Activated B cell treated with CpG ODN at 0.5 μM for 24 hours (primary cell): Measurements from ENCODE around the gene DSP. TPM values are rescaled to one million over a fixed set of nuclear protein-coding genes. Genes with fewer than 3 reads are reported as not detected.

Source experiments
- ATAC-seq: fragments of 200-7000 bp; cut with Tn5 transposase; one replicate; pipeline ENCODE4 v1.10.0; 2021; ENCODE audit warnings: low read depth, mild to moderate bottlenecking, moderate library complexity
- CTCF ChIA-PET: fragments of 350-600 bp; sonication (Branson Sonifier 250); formaldehyde crosslinking; loops from one replicate; lab custom pipeline; 2021; ENCODE audit warnings: antibody characterized with exemption; lab: Charles Lee
- POLR2A ChIA-PET: fragments of 350-600 bp; sonication (Branson Sonifier 250); formaldehyde crosslinking; loops from one replicate; lab custom pipeline; 2021; ENCODE audit warnings: antibody characterized with exemption; lab: Charles Lee
- DNase-seq: peaks from one replicate; pipeline ENCODE4 v3.0.0; 2022
- H3K27ac Mint-ChIP-seq: one replicate; pipeline ENCODE4 v1.8.0; 2020; ENCODE audit warnings: mixed read lengths
- H3K27me3 Mint-ChIP-seq: one replicate; pipeline ENCODE4 v1.8.0; 2021; ENCODE audit warnings: mixed read lengths
- H3K36me3 Mint-ChIP-seq: one replicate; pipeline ENCODE4 v1.8.0; 2021; ENCODE audit warnings: low read depth, mixed read lengths
- H3K4me1 Mint-ChIP-seq: one replicate; pipeline ENCODE4 v1.8.0; 2021; ENCODE audit warnings: mixed read lengths
- H3K4me3 Mint-ChIP-seq: one replicate; pipeline ENCODE4 v1.8.0; 2020; ENCODE audit warnings: mild to moderate bottlenecking, mixed read lengths
- H3K9me3 Mint-ChIP-seq: one replicate; pipeline ENCODE4 v1.8.0; 2020; ENCODE audit warnings: mixed read lengths
- CTCF ChIP-seq: fragments of 200-600 bp; IDR thresholded peaks from one replicate; pipeline ENCODE4 v1.8.0; 2022; ENCODE audit warnings: antibody characterized with exemption, mild to moderate bottlenecking
- intact Hi-C: fragments of 100-400 bp; cut with micrococcal nuclease; formaldehyde crosslinking; loops from one replicate; pipeline ENCODE4 v1.15.1; 2024
- total RNA-seq: library from RNA; stranded (reverse); gene quantifications from 2 replicates; pipeline ENCODE4 v1.2.3, GENCODE V29; 2022

The DSP gene
- total RNA-seq, 1 donor from 2014 or later, result 0.02 TPM

GRCh38 chr6:7578931-7579330 is 37.5 kb downstream of the DSP start:
- H3K4me3 Mint-ChIP-seq, result no peak overlapping the region
- no peak for TF ChIP-seq CTCF
- ChIA-PET CTCF (interaction anchor here (0.9 kb wide), 1 partner anchor 21 kb away, joined by 3 read pairs; no protein-coding TSS in a partner anchor), POLR2A (no interaction called here)
- no peaks in the 10 kb centered on the region for H3K4me1 Mint-ChIP-seq
- DNase-seq, result no peak
- H3K27me3 Mint-ChIP-seq, result peaks cover 16% of the 10 kb centered on the region
- H3K9me3 Mint-ChIP-seq, result no peaks in the 10 kb centered on the region
- H3K27ac Mint-ChIP-seq, result no peak overlapping the region
- intact Hi-C loops, result no loop called here
- H3K36me3 Mint-ChIP-seq, result no peaks in the 10 kb centered on the region
- no peak for ATAC-seq

GRCh38 chr6:7579851-7580250 is 38.4 kb downstream of the DSP start:
- POLR2A ChIA-PET, result no interaction called here
- Mint-ChIP-seq H3K27ac (no peak overlapping the region), H3K9me3 (no peaks in the 10 kb centered on the region), H3K27me3 (peaks cover 14% of the 10 kb centered on the region), H3K36me3 (no peaks in the 10 kb centered on the region), H3K4me1 (no peaks in the 10 kb centered on the region), H3K4me3 (no peak overlapping the region)
- no peak for TF ChIP-seq CTCF
- CTCF ChIA-PET, result no interaction called here
- no peak for ATAC-seq
- intact Hi-C loops, result no loop called here
- no peak for DNase-seq

GRCh38 chr6:7580537-7580926 is 39.1 kb downstream of the DSP start:
- H3K36me3 Mint-ChIP-seq, result no peaks in the 10 kb centered on the region
- DNase-seq (no peak), ATAC-seq (no peak)
- intact Hi-C loops, result no loop called here
- no peak overlapping the region for H3K27ac Mint-ChIP-seq
- no peak overlapping the region for H3K4me3 Mint-ChIP-seq
- no peak for TF ChIP-seq CTCF
- peaks cover 11% of the 10 kb centered on the region for H3K27me3 Mint-ChIP-seq
- ChIA-PET CTCF (no interaction called here), POLR2A (no interaction called here)
- no peaks in the 10 kb centered on the region for H3K4me1 Mint-ChIP-seq
- no peaks in the 10 kb centered on the region for H3K9me3 Mint-ChIP-seq

GRCh38 chr6:7580927-7581618 is 39.6 kb downstream of the DSP start:
- CTCF ChIA-PET, result no interaction called here
- H3K27ac Mint-ChIP-seq, result no peak overlapping the region
- POLR2A ChIA-PET, result no interaction called here
- no peaks in the 10 kb centered on the region for H3K36me3 Mint-ChIP-seq
- ATAC-seq (no peak), DNase-seq (no peak)
- peaks cover 11% of the 10 kb centered on the region for H3K27me3 Mint-ChIP-seq
- no peak for TF ChIP-seq CTCF
- no peaks in the 10 kb centered on the region for H3K4me1 Mint-ChIP-seq
- intact Hi-C loops, result no loop called here
- H3K4me3 Mint-ChIP-seq, result no peak overlapping the region
- H3K9me3 Mint-ChIP-seq, result no peaks in the 10 kb centered on the region

GRCh38 chr6:7585287-7585930 is 43.9 kb downstream of the DSP start:
- no peak overlapping the region for H3K4me3 Mint-ChIP-seq
- H3K4me1 Mint-ChIP-seq, result peaks cover 11% of the 10 kb centered on the region
- no peak for DNase-seq
- no peak for ATAC-seq
- ChIA-PET POLR2A (no interaction called here), CTCF (no interaction called here)
- TF ChIP-seq CTCF, result no peak
- peaks cover 7% of the 10 kb centered on the region for H3K27me3 Mint-ChIP-seq
- no peak overlapping the region for H3K27ac Mint-ChIP-seq
- intact Hi-C loops, result no loop called here
- H3K9me3 Mint-ChIP-seq, result no peaks in the 10 kb centered on the region
- H3K36me3 Mint-ChIP-seq, result peaks cover 5% of the 10 kb centered on the region
